Measurements from ENCODE around the gene NOXA1. TPM values are rescaled to one million over a fixed set of nuclear protein-coding genes. Genes with fewer than 3 reads are reported as not detected.
"Not testable (repeated sequence)": the region's sequence is repeated elsewhere in the genome, so short reads cannot be mapped to it uniquely, and the experiment has no call there.

NOXA1 gene
- polyA plus RNA-seq, 1 donor from 2014 or later: 1.7 TPM

DNA sequence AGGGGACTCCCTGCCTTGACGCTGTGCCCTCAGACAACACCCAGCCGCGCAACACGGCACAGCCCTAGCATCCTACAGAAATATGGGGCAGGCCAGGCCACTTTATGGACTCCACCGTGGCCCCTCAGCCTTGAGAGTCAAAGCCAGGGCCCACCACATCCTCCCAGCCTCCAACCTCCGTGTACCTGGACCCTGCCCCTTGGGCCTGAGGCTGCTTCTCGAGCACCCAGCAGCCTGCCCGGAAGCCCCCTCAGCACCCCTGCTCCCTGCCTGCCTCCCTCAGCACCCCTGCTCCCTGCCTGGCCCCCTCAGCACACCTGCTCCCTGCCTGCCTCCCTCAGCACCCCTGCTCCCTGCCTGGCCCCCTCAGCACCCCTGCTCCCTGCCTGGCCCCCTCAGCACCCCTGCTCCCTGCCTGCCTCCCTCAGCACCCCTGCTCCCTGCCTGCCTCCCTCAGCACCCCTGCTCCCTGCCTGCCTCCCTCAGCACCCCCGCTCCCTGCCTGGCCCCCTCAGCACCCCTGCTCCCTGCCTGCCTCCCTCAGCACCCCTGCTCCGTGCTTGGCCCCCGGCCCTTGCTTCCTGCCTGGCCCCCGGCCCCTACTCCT, 36.6 kb upstream of the NOXA1 start:
- H3K9me2 ChIP-seq (ENCODE audit: insufficient read depth, low read length); H3K4me3 ChIP-seq (ENCODE audit: low read length); H3K4me2 ChIP-seq (ENCODE audit: low read length); H2AFZ ChIP-seq (ENCODE audit: low read depth, low read length); H3K27me3 ChIP-seq (ENCODE audit: insufficient read depth, low read depth, low read length); H3K9ac ChIP-seq (ENCODE audit: low read length); H3K79me2 ChIP-seq (replicated peaks; ENCODE audit: insufficient read depth, low read length); H4K20me1 ChIP-seq (ENCODE audit: insufficient read depth); H3F3A ChIP-seq (ENCODE audit: insufficient read depth, low read length, poor library complexity, severe bottlenecking); H3K27ac ChIP-seq (ENCODE audit: low read length); H3K36me3 ChIP-seq (ENCODE audit: insufficient read depth, low read length); H3K9me3 ChIP-seq (ENCODE audit: low read length): not testable (repeated sequence)

DNA sequence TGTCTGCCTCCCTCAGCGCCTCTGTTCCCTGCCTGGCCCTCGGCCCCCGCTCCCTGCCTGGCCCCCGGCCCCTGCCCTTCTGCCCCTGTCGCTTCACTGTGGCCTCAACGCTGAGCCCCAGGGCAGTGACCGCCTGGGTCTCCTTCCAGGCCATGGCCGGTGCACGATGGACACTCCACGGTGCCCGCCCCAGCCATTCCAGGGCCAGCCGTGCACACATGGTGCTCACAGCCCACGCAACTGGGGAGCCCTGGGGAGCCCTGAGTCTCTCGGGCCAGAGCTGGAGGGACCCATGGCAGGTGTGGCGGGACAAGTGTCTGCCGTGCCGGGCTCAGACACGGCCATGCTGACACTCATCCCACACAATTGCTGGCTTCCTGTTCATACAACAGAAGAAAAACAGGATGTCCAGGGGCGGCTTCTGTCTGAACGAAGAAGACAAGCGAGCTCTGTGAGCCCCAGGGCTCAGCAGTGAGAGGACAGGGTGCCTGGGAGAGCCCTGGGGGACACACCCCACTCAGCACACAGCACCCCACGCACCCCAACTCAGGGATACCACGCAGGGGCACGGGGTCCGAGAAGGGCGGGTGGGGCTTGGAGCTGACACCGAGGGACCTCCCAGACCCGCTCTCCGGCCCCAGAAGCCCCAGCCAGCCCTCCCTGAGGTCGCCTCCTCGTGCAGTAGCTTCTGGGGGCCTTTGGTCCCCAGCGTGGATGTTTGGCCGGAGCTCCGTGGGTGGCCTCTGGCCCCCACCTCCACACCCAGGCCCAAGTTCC, 35.9 kb upstream of the NOXA1 start:
- H3K27me3 ChIP-seq (ENCODE audit: insufficient read depth, low read depth, low read length): no peaks in the 10 kb centered on the region
- H4K20me1 ChIP-seq (ENCODE audit: insufficient read depth): no peaks in the 10 kb centered on the region
- no peak overlapping the region for H3K9ac ChIP-seq (ENCODE audit: low read length)
- no peak overlapping the region for H3K27ac ChIP-seq (ENCODE audit: low read length)
- H3K79me2 ChIP-seq (replicated peaks; ENCODE audit: insufficient read depth, low read length): no peaks in the 10 kb centered on the region
- H3K9me2 ChIP-seq (ENCODE audit: insufficient read depth, low read length): no peaks in the 10 kb centered on the region
- no peak overlapping the region for H3K4me3 ChIP-seq (ENCODE audit: low read length)
- no peaks in the 10 kb centered on the region for H3F3A ChIP-seq (ENCODE audit: insufficient read depth, low read length, poor library complexity, severe bottlenecking)
- H3K36me3 ChIP-seq (ENCODE audit: insufficient read depth, low read length): no peaks in the 10 kb centered on the region
- H2AFZ ChIP-seq (ENCODE audit: low read depth, low read length): no peak overlapping the region
- no peaks in the 10 kb centered on the region for H3K9me3 ChIP-seq (ENCODE audit: low read length)
- H3K4me2 ChIP-seq (ENCODE audit: low read length): no peak overlapping the region
- TF ChIP-seq, protein P1, sequence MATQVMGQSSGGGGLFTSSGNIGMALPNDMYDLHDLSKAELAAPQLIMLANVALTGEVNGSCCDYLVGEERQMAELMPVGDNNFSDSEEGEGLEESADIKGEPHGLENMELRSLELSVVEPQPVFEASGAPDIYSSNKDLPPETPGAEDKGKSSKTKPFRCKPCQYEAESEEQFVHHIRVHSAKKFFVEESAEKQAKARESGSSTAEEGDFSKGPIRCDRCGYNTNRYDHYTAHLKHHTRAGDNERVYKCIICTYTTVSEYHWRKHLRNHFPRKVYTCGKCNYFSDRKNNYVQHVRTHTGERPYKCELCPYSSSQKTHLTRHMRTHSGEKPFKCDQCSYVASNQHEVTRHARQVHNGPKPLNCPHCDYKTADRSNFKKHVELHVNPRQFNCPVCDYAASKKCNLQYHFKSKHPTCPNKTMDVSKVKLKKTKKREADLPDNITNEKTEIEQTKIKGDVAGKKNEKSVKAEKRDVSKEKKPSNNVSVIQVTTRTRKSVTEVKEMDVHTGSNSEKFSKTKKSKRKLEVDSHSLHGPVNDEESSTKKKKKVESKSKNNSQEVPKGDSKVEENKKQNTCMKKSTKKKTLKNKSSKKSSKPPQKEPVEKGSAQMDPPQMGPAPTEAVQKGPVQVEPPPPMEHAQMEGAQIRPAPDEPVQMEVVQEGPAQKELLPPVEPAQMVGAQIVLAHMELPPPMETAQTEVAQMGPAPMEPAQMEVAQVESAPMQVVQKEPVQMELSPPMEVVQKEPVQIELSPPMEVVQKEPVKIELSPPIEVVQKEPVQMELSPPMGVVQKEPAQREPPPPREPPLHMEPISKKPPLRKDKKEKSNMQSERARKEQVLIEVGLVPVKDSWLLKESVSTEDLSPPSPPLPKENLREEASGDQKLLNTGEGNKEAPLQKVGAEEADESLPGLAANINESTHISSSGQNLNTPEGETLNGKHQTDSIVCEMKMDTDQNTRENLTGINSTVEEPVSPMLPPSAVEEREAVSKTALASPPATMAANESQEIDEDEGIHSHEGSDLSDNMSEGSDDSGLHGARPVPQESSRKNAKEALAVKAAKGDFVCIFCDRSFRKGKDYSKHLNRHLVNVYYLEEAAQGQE (IDR thresholded peaks at IDR 0.05; ENCODE audit: borderline replicate concordance): no peak
- TF ChIP-seq EP300 (conservative IDR thresholded peaks at IDR 0.05; ENCODE audit: poor library complexity, severe bottlenecking) (no peak), POLR2AphosphoS5 (IDR thresholded peaks at IDR 0.05) (no peak), EZH2 (IDR thresholded peaks at IDR 0.05; ENCODE audit: borderline replicate concordance, insufficient read depth, low read length, poor library complexity, severe bottlenecking) (no peak), MXI1 (conservative IDR thresholded peaks at IDR 0.05; ENCODE audit: poor library complexity, severe bottlenecking) (no peak)
- TF ChIP-seq, protein P2, sequence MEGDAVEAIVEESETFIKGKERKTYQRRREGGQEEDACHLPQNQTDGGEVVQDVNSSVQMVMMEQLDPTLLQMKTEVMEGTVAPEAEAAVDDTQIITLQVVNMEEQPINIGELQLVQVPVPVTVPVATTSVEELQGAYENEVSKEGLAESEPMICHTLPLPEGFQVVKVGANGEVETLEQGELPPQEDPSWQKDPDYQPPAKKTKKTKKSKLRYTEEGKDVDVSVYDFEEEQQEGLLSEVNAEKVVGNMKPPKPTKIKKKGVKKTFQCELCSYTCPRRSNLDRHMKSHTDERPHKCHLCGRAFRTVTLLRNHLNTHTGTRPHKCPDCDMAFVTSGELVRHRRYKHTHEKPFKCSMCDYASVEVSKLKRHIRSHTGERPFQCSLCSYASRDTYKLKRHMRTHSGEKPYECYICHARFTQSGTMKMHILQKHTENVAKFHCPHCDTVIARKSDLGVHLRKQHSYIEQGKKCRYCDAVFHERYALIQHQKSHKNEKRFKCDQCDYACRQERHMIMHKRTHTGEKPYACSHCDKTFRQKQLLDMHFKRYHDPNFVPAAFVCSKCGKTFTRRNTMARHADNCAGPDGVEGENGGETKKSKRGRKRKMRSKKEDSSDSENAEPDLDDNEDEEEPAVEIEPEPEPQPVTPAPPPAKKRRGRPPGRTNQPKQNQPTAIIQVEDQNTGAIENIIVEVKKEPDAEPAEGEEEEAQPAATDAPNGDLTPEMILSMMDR (IDR thresholded peaks at IDR 0.05; ENCODE audit: poor library complexity, severe bottlenecking): no peak

Data from neural cell (in vitro differentiated cells).